OCI-LY1 (cell line): ENCODE measurements around the gene COQ5.

Source experiments
- H2AFZ ChIP-seq: fragments of 200-600 bp; sonication (generic), shearing (Covaris generic); 2 replicates; pipeline ENCODE4 v1.6.0; 2014; ENCODE audit warnings: antibody characterized with exemption, mild to moderate bottlenecking, low read length
- H3F3A ChIP-seq: fragments of 200-600 bp; sonication (generic), shearing (Covaris generic); 2 replicates; pipeline ENCODE4 v1.6.0; 2014; ENCODE audit warnings: mild to moderate bottlenecking, antibody characterized with exemption, low read length, moderate library complexity; ENCODE audit not compliant: insufficient read depth
- H3K27ac ChIP-seq: fragments of 200-600 bp; sonication (generic); 2 replicates; pipeline ENCODE4 v1.5.1; 2014; ENCODE audit warnings: low read length, mixed run types, mild to moderate bottlenecking, low read depth; ENCODE audit not compliant: poor library complexity, severe bottlenecking
- H3K27me3 ChIP-seq: fragments of 200-600 bp; sonication (generic); 2 replicates; pipeline ENCODE4 v1.6.0; 2014; ENCODE audit warnings: antibody characterized with exemption, mild to moderate bottlenecking, low read length, moderate library complexity; ENCODE audit not compliant: insufficient read depth
- H3K36me3 ChIP-seq: fragments of 200-600 bp; sonication (generic); 2 replicates; pipeline ENCODE4 v1.6.1; 2014; ENCODE audit warnings: mild to moderate bottlenecking, antibody characterized with exemption, low read length, moderate library complexity, mixed read lengths; ENCODE audit not compliant: insufficient read depth
- H3K4me1 ChIP-seq: fragments of 200-600 bp; sonication (generic); 2 replicates; pipeline ENCODE4 v1.5.1; 2014; ENCODE audit warnings: mild to moderate bottlenecking, low read length, moderate library complexity; ENCODE audit not compliant: insufficient read depth, severe bottlenecking
- H3K4me2 ChIP-seq: fragments of 200-600 bp; sonication (generic), shearing (Covaris generic); 2 replicates; pipeline ENCODE4 v1.6.1; 2014; ENCODE audit warnings: low read length
- H3K4me3 ChIP-seq: fragments of 200-600 bp; sonication (generic); 2 replicates; pipeline ENCODE4 v1.5.1; 2014; ENCODE audit warnings: low read length, low read depth, mild to moderate bottlenecking, mixed read lengths; ENCODE audit not compliant: poor library complexity, severe bottlenecking
- H3K79me2 ChIP-seq: fragments of 200-600 bp; shearing (Covaris generic); 2 replicates; pipeline ENCODE4 v1.6.1; 2016; ENCODE audit warnings: mixed run types, low read length, mixed read lengths; ENCODE audit not compliant: insufficient read depth
- H3K9ac ChIP-seq: fragments of 200-600 bp; sonication (generic), shearing (Covaris generic); 2 replicates; pipeline ENCODE4 v1.6.1; 2014; ENCODE audit warnings: mild to moderate bottlenecking, low read length, mixed read lengths
- H3K9me2 ChIP-seq: fragments of 200-600 bp; sonication (generic), shearing (Covaris generic); 2 replicates; pipeline ENCODE4 v1.6.1; 2014; ENCODE audit warnings: low read depth, mild to moderate bottlenecking, low read length, mixed read lengths
- H3K9me3 ChIP-seq: fragments of 200-600 bp; shearing (Covaris generic); 2 replicates; pipeline ENCODE4 v1.6.1; 2014; ENCODE audit warnings: low read length, mixed read lengths
- H4K20me1 ChIP-seq: fragments of 200-600 bp; sonication (generic), shearing (Covaris generic); 2 replicates; pipeline ENCODE4 v1.6.0; 2016; ENCODE audit warnings: mild to moderate bottlenecking, low read length; ENCODE audit not compliant: insufficient read depth
- EZH2 ChIP-seq: fragments of 200-600 bp; sonication (generic), shearing (Covaris generic); IDR thresholded peaks from 2 replicates; pipeline ENCODE4 v1.8.0; 2017; ENCODE audit warnings: borderline replicate concordance, mixed run types, mild to moderate bottlenecking, antibody characterized with exemption, low read length, moderate library complexity, mixed read lengths
- TF ChIP-seq, protein P1 (sequence below): fragments of 200-600 bp; sonication (generic), shearing (Covaris generic); IDR thresholded peaks from 2 replicates; pipeline ENCODE4 v1.5.1; 2017; ENCODE audit warnings: mild to moderate bottlenecking, antibody characterized with exemption, low read length, moderate library complexity, mixed read lengths

COQ5 gene

DNA sequence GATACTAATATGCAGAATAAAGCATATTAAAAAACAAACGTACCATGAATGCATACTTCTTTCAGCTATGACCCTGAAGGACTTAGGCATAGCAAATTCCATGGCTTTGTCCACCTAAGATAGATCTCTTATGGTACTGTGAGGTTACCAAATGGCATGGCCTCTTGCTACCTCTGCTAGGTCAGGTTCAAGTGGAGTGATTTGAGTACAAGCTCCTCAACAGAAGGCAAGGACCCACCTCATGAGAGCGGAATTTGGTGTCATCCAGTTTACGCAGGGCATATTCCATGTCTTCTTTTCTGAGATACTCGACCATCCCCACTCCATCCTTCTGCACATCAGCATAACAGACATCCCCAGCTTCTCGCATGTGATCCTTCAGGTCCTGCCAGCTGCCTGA lies 65.2 kb downstream of the COQ5 start:
- no peak overlapping the region for H2AFZ ChIP-seq
- peaks cover 90% of the 10 kb centered on the region for H3K36me3 ChIP-seq
- no peak overlapping the region for H3K4me3 ChIP-seq
- no peak overlapping the region for H3K4me2 ChIP-seq
- H3K27me3 ChIP-seq = no peaks in the 10 kb centered on the region
- H3K27ac ChIP-seq = no peak overlapping the region
- peaks cover 23% of the 10 kb centered on the region for H3K4me1 ChIP-seq
- TF ChIP-seq, protein P1, sequence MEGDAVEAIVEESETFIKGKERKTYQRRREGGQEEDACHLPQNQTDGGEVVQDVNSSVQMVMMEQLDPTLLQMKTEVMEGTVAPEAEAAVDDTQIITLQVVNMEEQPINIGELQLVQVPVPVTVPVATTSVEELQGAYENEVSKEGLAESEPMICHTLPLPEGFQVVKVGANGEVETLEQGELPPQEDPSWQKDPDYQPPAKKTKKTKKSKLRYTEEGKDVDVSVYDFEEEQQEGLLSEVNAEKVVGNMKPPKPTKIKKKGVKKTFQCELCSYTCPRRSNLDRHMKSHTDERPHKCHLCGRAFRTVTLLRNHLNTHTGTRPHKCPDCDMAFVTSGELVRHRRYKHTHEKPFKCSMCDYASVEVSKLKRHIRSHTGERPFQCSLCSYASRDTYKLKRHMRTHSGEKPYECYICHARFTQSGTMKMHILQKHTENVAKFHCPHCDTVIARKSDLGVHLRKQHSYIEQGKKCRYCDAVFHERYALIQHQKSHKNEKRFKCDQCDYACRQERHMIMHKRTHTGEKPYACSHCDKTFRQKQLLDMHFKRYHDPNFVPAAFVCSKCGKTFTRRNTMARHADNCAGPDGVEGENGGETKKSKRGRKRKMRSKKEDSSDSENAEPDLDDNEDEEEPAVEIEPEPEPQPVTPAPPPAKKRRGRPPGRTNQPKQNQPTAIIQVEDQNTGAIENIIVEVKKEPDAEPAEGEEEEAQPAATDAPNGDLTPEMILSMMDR = no peak
- TF ChIP-seq EZH2 = no peak
- H3K79me2 ChIP-seq = peaks cover 38% of the 10 kb centered on the region
- H3K9me2 ChIP-seq = no peaks in the 10 kb centered on the region
- no peaks in the 10 kb centered on the region for H3F3A ChIP-seq
- H3K9me3 ChIP-seq = no peaks in the 10 kb centered on the region
- 0 out of 2 replicates have a peak, but pooled peaks cover 3% of the 10 kb centered on the region for H4K20me1 ChIP-seq
- H3K9ac ChIP-seq = no peak overlapping the region

DNA sequence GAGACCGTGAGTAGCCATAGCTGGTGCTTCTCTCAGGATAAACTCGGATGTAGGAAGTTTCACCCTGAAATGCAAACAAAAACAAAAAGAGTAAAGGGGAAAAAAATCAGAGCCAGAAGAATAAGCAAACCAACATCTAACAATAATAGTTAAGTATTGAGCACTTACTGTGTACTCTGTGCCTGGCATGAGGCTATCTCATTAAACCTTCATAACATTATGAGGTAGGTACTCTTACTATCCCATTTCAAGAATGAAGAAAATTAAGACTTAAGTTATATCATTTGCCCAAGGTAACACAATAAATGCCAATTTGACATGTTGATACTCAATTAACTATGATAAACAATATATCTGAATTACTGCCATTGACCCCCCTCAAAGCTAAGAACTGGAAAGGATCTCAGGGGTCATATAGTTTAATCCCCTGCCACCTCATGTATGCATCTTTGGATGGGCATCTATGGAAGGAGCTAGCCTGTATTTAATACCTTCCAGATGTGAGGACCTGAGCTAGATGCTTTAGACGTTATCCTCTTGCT lies 66.8 kb downstream of the COQ5 start:
- Histone ChIP-seq H3K9me2 (no peaks in the 10 kb centered on the region), H3K4me3 (no peak overlapping the region), H3K27ac (no peak overlapping the region), H3K9ac (no peak overlapping the region), H3K36me3 (peaks cover 97% of the 10 kb centered on the region), H3K4me1 (peaks cover 12% of the 10 kb centered on the region), H3F3A (no peaks in the 10 kb centered on the region), H3K27me3 (no peaks in the 10 kb centered on the region), H4K20me1 (0 out of 2 replicates have a peak, but pooled peaks cover 3% of the 10 kb centered on the region), H2AFZ (no peak overlapping the region), H3K9me3 (no peaks in the 10 kb centered on the region), H3K79me2 (peaks cover 23% of the 10 kb centered on the region), H3K4me2 (no peak overlapping the region)
- no peak for TF ChIP-seq EZH2
- TF ChIP-seq, protein P1 = no peak

DNA sequence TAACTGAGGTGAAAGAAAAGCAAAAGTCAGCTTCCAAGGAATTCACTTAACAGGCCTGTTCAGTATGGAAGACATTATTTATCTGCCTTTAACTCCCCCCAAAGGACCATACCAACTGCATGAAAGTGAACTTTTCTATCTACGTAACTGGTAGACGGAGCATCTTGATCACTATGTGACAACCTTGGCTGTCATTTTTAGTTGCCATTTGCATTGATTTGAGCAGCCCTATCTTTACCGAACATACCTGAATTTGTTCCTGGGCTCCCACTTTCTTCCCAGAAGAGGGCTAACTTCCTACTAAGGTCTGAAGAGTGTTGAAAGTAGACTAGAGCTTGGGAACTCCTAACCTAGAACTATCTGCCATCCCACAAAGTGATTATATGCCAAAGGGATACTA lies 68.8 kb downstream of the COQ5 start:
- Histone ChIP-seq H3F3A (no peaks in the 10 kb centered on the region), H3K27me3 (no peaks in the 10 kb centered on the region), H3K36me3 (peaks cover 95% of the 10 kb centered on the region), H3K79me2 (0 out of 2 replicates have a peak, but pooled peaks cover 3% of the 10 kb centered on the region), H3K9me3 (no peaks in the 10 kb centered on the region), H3K4me1 (peaks cover 2% of the 10 kb centered on the region), H3K9me2 (no peaks in the 10 kb centered on the region), H3K4me3 (no peak overlapping the region), H2AFZ (no peak overlapping the region), H3K9ac (no peak overlapping the region), H3K27ac (no peak overlapping the region), H4K20me1 (no peaks in the 10 kb centered on the region), H3K4me2 (no peak overlapping the region)
- TF ChIP-seq, protein P1 = no peak
- TF ChIP-seq EZH2 = no peak
